ENCODE data around the gene LMX1B.

LMX1B gene

DNA sequence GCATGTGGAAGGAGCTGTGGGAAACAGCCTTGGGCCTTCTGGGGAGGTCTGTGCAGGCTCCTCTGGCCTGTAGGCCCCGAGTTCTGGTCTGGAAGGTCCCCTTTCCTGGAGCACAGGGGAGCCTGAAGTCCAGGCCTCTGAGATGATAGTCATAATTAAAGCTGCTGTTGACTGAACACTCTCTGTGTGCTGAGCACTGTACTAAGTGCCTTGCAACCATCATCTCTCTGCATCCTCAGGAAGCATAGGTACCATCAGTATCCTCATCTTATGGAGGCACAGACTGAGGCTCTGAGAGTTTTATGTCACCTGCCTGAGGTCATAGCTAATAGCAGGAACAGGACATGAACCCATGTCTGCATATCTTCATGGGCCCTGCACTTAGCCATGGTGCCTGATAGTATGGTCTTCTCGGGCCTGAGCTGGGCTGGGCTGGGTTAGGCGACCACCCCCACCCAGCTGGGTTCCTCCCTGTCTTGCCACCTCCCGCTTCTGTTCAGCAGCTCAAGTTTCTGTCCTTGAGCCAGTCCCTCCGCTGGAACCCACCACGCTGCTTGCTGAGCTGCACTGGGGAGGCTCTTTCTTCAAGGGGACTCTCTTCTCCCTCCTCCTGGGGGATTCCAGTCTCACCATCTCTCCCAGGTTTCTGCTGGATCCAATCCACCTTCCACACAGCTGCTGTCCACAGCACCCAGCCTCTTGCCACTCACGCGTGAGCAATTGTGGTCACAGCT lies 27.6 kb downstream of the LMX1B start:
- Histone ChIP-seq H3K4me1 (ENCODE audit: control extremely low read depth in 1 of 4, control insufficient read depth in 4 of 4, insufficient read depth in 4 of 4, low read length in 3 of 4) (peaks cover 0 to 3% (median 1%) of the 10 kb centered on the region in 4 experiments), H3K4me3 (ENCODE audit: control insufficient read depth in 1 of 7, extremely low read depth in 1 of 7, insufficient read depth in 4 of 7, low read depth in 2 of 7, low read length in 6 of 7) (no peak overlapping the region), H3K27ac (ENCODE audit: insufficient read depth in 1 of 2, low read depth in 1 of 2, low read length in 2 of 2, poor library complexity in 1 of 2, severe bottlenecking in 2 of 2) (no peak overlapping the region), H3K27me3 (replicated peaks in 2 of 5; ENCODE audit: control insufficient read depth in 4 of 5, insufficient read depth in 5 of 5, low read length in 4 of 5) (peaks cover 0 to 99% (median 65%) of the 10 kb centered on the region in 5 experiments), H3K36me3 (ENCODE audit: control insufficient read depth in 4 of 4, insufficient read depth in 4 of 4, low read length in 3 of 4) (no peaks in the 10 kb centered on the region), H3K9me3 (ENCODE audit: control extremely low read depth in 1 of 5, control insufficient read depth in 4 of 5, insufficient read depth in 2 of 5, low read depth in 1 of 5, low read length in 4 of 5) (no peaks in the 10 kb centered on the region)
- DNase-seq = no peak
- ChIA-PET CTCF (interaction anchor here (1.2 to 2.7 kb wide), 8 partner anchors 10 to 86 kb away, joined by 3 to 12 read pairs (median 4); no protein-coding TSS in a partner anchor), POLR2A (no interaction called here)
- WGBS (ENCODE audit: insufficient coverage) = 81% methylated on average over 8 of the region's 8 CpGs

GRCh38 chr9:126642010-126642744 lies 28.4 kb downstream of the LMX1B start:
- H3K9me3 ChIP-seq (ENCODE audit: control extremely low read depth in 1 of 5, control insufficient read depth in 4 of 5, insufficient read depth in 2 of 5, low read depth in 1 of 5, low read length in 4 of 5) = no peaks in the 10 kb centered on the region
- CTCF ChIA-PET = interaction anchor here (1.2 to 2.7 kb wide), 7 partner anchors 11 to 87 kb away, joined by 3 to 12 read pairs (median 4); no protein-coding TSS in a partner anchor
- peaks cover 0 to 99% (median 60%) of the 10 kb centered on the region in 5 experiments for H3K27me3 ChIP-seq (replicated peaks in 2 of 5; ENCODE audit: control insufficient read depth in 4 of 5, insufficient read depth in 5 of 5, low read length in 4 of 5)
- WGBS (ENCODE audit: insufficient coverage) = 71% methylated on average over 6 of the region's 13 CpGs
- no peak overlapping the region for H3K4me3 ChIP-seq (ENCODE audit: control insufficient read depth in 1 of 7, extremely low read depth in 1 of 7, insufficient read depth in 4 of 7, low read depth in 2 of 7, low read length in 6 of 7)
- peaks cover 0 to 3% (median 1%) of the 10 kb centered on the region in 4 experiments for H3K4me1 ChIP-seq (ENCODE audit: control extremely low read depth in 1 of 4, control insufficient read depth in 4 of 4, insufficient read depth in 4 of 4, low read length in 3 of 4)
- DNase-seq = no peak
- POLR2A ChIA-PET = no interaction called here
- no peaks in the 10 kb centered on the region for H3K36me3 ChIP-seq (ENCODE audit: control insufficient read depth in 4 of 4, insufficient read depth in 4 of 4, low read length in 3 of 4)
- no peak overlapping the region for H3K27ac ChIP-seq (ENCODE audit: insufficient read depth in 1 of 2, low read depth in 1 of 2, low read length in 2 of 2, poor library complexity in 1 of 2, severe bottlenecking in 2 of 2)

DNA sequence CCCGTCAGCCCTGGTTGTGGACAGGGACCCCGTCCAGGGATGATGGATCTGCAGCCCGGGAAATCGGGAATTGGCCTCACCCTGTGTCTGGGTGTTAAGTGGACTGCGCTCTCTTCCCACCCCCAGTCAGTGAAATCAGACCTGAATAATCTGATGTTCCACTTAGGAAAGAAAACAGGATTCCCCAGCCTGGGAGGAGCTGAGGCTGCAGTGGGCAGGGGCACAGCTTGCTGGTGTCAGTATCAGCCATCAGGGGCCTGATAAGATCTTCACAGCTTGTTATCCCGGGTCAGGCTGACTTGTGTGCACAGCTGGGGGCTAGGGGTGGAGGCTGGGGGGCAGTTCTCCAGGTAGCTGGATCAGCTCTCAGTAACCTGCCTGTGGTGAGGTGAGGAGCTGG lies 29.1 kb downstream of the LMX1B start:
- H3K9me3 ChIP-seq (ENCODE audit: control extremely low read depth in 1 of 5, control insufficient read depth in 4 of 5, insufficient read depth in 2 of 5, low read depth in 1 of 5, low read length in 4 of 5) = no peaks in the 10 kb centered on the region
- CTCF ChIA-PET = interaction anchor here (1.2 to 1.3 kb wide), 2 partner anchors 11 to 88 kb away, joined by 3 read pairs; no protein-coding TSS in a partner anchor
- no peak overlapping the region for H3K4me3 ChIP-seq (ENCODE audit: control insufficient read depth in 1 of 7, extremely low read depth in 1 of 7, insufficient read depth in 4 of 7, low read depth in 2 of 7, low read length in 6 of 7)
- peaks cover 0 to 3% (median 1%) of the 10 kb centered on the region in 4 experiments for H3K4me1 ChIP-seq (ENCODE audit: control extremely low read depth in 1 of 4, control insufficient read depth in 4 of 4, insufficient read depth in 4 of 4, low read length in 3 of 4)
- WGBS (ENCODE audit: insufficient coverage) = 41% methylated on average over 6 of the region's 6 CpGs
- POLR2A ChIA-PET = no interaction called here
- H3K27ac ChIP-seq (ENCODE audit: insufficient read depth in 1 of 2, low read depth in 1 of 2, low read length in 2 of 2, poor library complexity in 1 of 2, severe bottlenecking in 2 of 2) = no peak overlapping the region
- H3K36me3 ChIP-seq (ENCODE audit: control insufficient read depth in 4 of 4, insufficient read depth in 4 of 4, low read length in 3 of 4) = no peaks in the 10 kb centered on the region
- H3K27me3 ChIP-seq (replicated peaks in 2 of 5; ENCODE audit: control insufficient read depth in 4 of 5, insufficient read depth in 5 of 5, low read length in 4 of 5) = peaks cover 0 to 99% (median 58%) of the 10 kb centered on the region in 5 experiments
- DNase-seq = no peak

- peaks cover 0 to 99% (median 53%) of the 10 kb centered on the region in 5 experiments for H3K27me3 ChIP-seq (replicated peaks in 2 of 5; ENCODE audit: control insufficient read depth in 4 of 5, insufficient read depth in 5 of 5, low read length in 4 of 5)
- CTCF ChIA-PET = no interaction called here
- DNase-seq = no peak
- no peaks in the 10 kb centered on the region for H3K4me1 ChIP-seq (ENCODE audit: control extremely low read depth in 1 of 4, control insufficient read depth in 4 of 4, insufficient read depth in 4 of 4, low read length in 3 of 4)
- WGBS (ENCODE audit: insufficient coverage) = 44% methylated on average over 14 of the region's 16 CpGs
- no peaks in the 10 kb centered on the region for H3K9me3 ChIP-seq (ENCODE audit: control extremely low read depth in 1 of 5, control insufficient read depth in 4 of 5, insufficient read depth in 2 of 5, low read depth in 1 of 5, low read length in 4 of 5)
- no peak overlapping the region for H3K27ac ChIP-seq (ENCODE audit: insufficient read depth in 1 of 2, low read depth in 1 of 2, low read length in 2 of 2, poor library complexity in 1 of 2, severe bottlenecking in 2 of 2)
- POLR2A ChIA-PET = no interaction called here
- no peaks in the 10 kb centered on the region for H3K36me3 ChIP-seq (ENCODE audit: control insufficient read depth in 4 of 4, insufficient read depth in 4 of 4, low read length in 3 of 4)
- H3K4me3 ChIP-seq (ENCODE audit: control insufficient read depth in 1 of 7, extremely low read depth in 1 of 7, insufficient read depth in 4 of 7, low read depth in 2 of 7, low read length in 6 of 7) = no peak overlapping the region
Measured at GRCh38 chr9:126643945-126644527, 30.3 kb downstream of the LMX1B start.

DNA sequence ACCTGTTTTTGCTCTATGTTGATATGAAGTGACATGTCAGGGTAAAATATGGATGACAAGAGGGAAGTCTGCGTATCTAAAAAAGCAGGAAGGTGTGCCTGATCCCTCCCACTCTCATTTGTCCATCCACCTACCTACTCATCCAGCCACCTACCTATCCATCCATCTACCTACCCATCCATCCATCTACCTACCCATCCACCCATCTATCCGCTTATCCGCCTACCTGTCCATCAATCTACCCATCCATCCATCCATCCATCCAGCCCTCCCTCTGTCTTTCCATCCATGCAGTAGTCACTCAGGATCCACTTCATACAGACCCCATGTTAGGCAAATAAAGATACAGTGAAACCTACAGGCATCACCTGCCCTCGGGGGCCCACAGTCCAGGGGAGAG lies 32.4 kb downstream of the LMX1B start:
- CTCF ChIA-PET = no interaction called here
- Histone ChIP-seq H3K4me3 (ENCODE audit: control insufficient read depth in 1 of 7, extremely low read depth in 1 of 7, insufficient read depth in 4 of 7, low read depth in 2 of 7, low read length in 6 of 7) (no peak overlapping the region), H3K9me3 (ENCODE audit: control extremely low read depth in 1 of 5, control insufficient read depth in 4 of 5, insufficient read depth in 2 of 5, low read depth in 1 of 5, low read length in 4 of 5) (no peaks in the 10 kb centered on the region), H3K27me3 (replicated peaks in 2 of 5; ENCODE audit: control insufficient read depth in 4 of 5, insufficient read depth in 5 of 5, low read length in 4 of 5) (peaks cover 0 to 99% (median 49%) of the 10 kb centered on the region in 5 experiments), H3K36me3 (ENCODE audit: control insufficient read depth in 4 of 4, insufficient read depth in 4 of 4, low read length in 3 of 4) (no peaks in the 10 kb centered on the region), H3K4me1 (ENCODE audit: control extremely low read depth in 1 of 4, control insufficient read depth in 4 of 4, insufficient read depth in 4 of 4, low read length in 3 of 4) (no peaks in the 10 kb centered on the region), H3K27ac (ENCODE audit: insufficient read depth in 1 of 2, low read depth in 1 of 2, low read length in 2 of 2, poor library complexity in 1 of 2, severe bottlenecking in 2 of 2) (no peak overlapping the region)
- POLR2A ChIA-PET = no interaction called here
- 71% methylated on average over 2 of the region's 4 CpGs for WGBS (ENCODE audit: insufficient coverage)
- no peak for DNase-seq

- Histone ChIP-seq H3K27me3 (replicated peaks in 2 of 5; ENCODE audit: control insufficient read depth in 4 of 5, insufficient read depth in 5 of 5, low read length in 4 of 5) (peaks cover 0 to 99% (median 50%) of the 10 kb centered on the region in 5 experiments), H3K27ac (ENCODE audit: insufficient read depth in 1 of 2, low read depth in 1 of 2, low read length in 2 of 2, poor library complexity in 1 of 2, severe bottlenecking in 2 of 2) (no peak overlapping the region), H3K4me3 (ENCODE audit: control insufficient read depth in 1 of 7, extremely low read depth in 1 of 7, insufficient read depth in 4 of 7, low read depth in 2 of 7, low read length in 6 of 7) (no peak overlapping the region), H3K36me3 (ENCODE audit: control insufficient read depth in 4 of 4, insufficient read depth in 4 of 4, low read length in 3 of 4) (no peaks in the 10 kb centered on the region), H3K4me1 (ENCODE audit: control extremely low read depth in 1 of 4, control insufficient read depth in 4 of 4, insufficient read depth in 4 of 4, low read length in 3 of 4) (no peaks in the 10 kb centered on the region), H3K9me3 (ENCODE audit: control extremely low read depth in 1 of 5, control insufficient read depth in 4 of 5, insufficient read depth in 2 of 5, low read depth in 1 of 5, low read length in 4 of 5) (no peaks in the 10 kb centered on the region)
- WGBS (ENCODE audit: insufficient coverage) = 84% methylated on average over 13 of the region's 16 CpGs
- ChIA-PET CTCF (no interaction called here), POLR2A (no interaction called here)
- no peak for DNase-seq
Measured at GRCh38 chr9:126647585-126648411, 34.1 kb downstream of the LMX1B start.

Data from common myeloid progenitor, CD34-positive (primary cell).